ENCODE results near the gene USP9Y.

Gene USP9Y

GRCh38 chrY:12734051-12734450 is 33.0 kb downstream of the USP9Y start:
- no peak for TF ChIP-seq ZNF565 (CRISPR knock-in tag; conservative IDR thresholded peaks at IDR 0.05; ENCODE audit: low read depth)
- no peak for TF ChIP-seq RARB (CRISPR knock-in tag; IDR thresholded peaks at IDR 0.05)
- TF ChIP-seq CSDC2 (CRISPR knock-in tag; IDR thresholded peaks at IDR 0.05): no peak
- no peak for TF ChIP-seq TCF4 (CRISPR knock-in tag; IDR thresholded peaks at IDR 0.05; ENCODE audit: borderline replicate concordance)
- TF ChIP-seq ZFP30 (CRISPR knock-in tag; IDR thresholded peaks at IDR 0.05): no peak
- TF ChIP-seq SNAI2 (CRISPR knock-in tag; IDR thresholded peaks at IDR 0.05): no peak
- no peak for TF ChIP-seq ZNF70 (CRISPR knock-in tag; IDR thresholded peaks at IDR 0.05)
- TF ChIP-seq ARNTL (CRISPR knock-in tag; IDR thresholded peaks at IDR 0.05; ENCODE audit: borderline replicate concordance, low read depth): no peak
- TF ChIP-seq TOX (CRISPR knock-in tag; IDR thresholded peaks at IDR 0.05; ENCODE audit: borderline replicate concordance): no peak
- no peak for TF ChIP-seq BACH2 (CRISPR knock-in tag; IDR thresholded peaks at IDR 0.05; ENCODE audit: borderline replicate concordance)
- no peak for TF ChIP-seq ZC3H10 (CRISPR knock-in tag; IDR thresholded peaks at IDR 0.05)
- TF ChIP-seq TSHZ2 (CRISPR knock-in tag; IDR thresholded peaks at IDR 0.05): no peak

GRCh38 chrY:12741414-12741813 is 40.4 kb downstream of the USP9Y start:
- ATAC-seq: no peak
- TF ChIP-seq SNAI2 (CRISPR knock-in tag; IDR thresholded peaks at IDR 0.05): no peak
- TF ChIP-seq TOX (CRISPR knock-in tag; IDR thresholded peaks at IDR 0.05; ENCODE audit: borderline replicate concordance): no peak
- no peak for TF ChIP-seq ZNF8 (CRISPR knock-in tag; IDR thresholded peaks at IDR 0.05)
- no peak for TF ChIP-seq CSDC2 (CRISPR knock-in tag; IDR thresholded peaks at IDR 0.05)
- no peak for TF ChIP-seq ZFP30 (CRISPR knock-in tag; IDR thresholded peaks at IDR 0.05)
- TF ChIP-seq ISL1 (CRISPR knock-in tag; IDR thresholded peaks at IDR 0.05): no peak
- no peak for TF ChIP-seq RARB (CRISPR knock-in tag; IDR thresholded peaks at IDR 0.05)
- TF ChIP-seq CSRNP3 (CRISPR knock-in tag; IDR thresholded peaks at IDR 0.05): no peak

More at GRCh38 chrY:12734051-12734450, 33.0 kb downstream of the USP9Y start:
- no peak for ATAC-seq

GRCh38 chrY:12742725-12743124 is 41.7 kb downstream of the USP9Y start:
- TF ChIP-seq TSHZ2 (CRISPR knock-in tag; IDR thresholded peaks at IDR 0.05) (no peak), ISL1 (CRISPR knock-in tag; IDR thresholded peaks at IDR 0.05) (no peak), POU6F1 (CRISPR knock-in tag; IDR thresholded peaks at IDR 0.05; ENCODE audit: borderline replicate concordance, low read depth) (no peak), PATZ1 (CRISPR knock-in tag; IDR thresholded peaks at IDR 0.05; ENCODE audit: borderline replicate concordance) (no peak), GLIS3 (CRISPR knock-in tag; IDR thresholded peaks at IDR 0.05) (no peak), BACH2 (CRISPR knock-in tag; IDR thresholded peaks at IDR 0.05; ENCODE audit: borderline replicate concordance) (no peak), ESRRG (CRISPR knock-in tag; IDR thresholded peaks at IDR 0.05) (no peak), RARB (CRISPR knock-in tag; IDR thresholded peaks at IDR 0.05) (no peak), ZNF565 (CRISPR knock-in tag; conservative IDR thresholded peaks at IDR 0.05; ENCODE audit: low read depth) (no peak), ARNTL (CRISPR knock-in tag; IDR thresholded peaks at IDR 0.05; ENCODE audit: borderline replicate concordance, low read depth) (no peak), ZNF8 (CRISPR knock-in tag; IDR thresholded peaks at IDR 0.05) (no peak), CSRNP3 (CRISPR knock-in tag; IDR thresholded peaks at IDR 0.05) (no peak), PPARA (CRISPR knock-in tag; IDR thresholded peaks at IDR 0.05; ENCODE audit: borderline replicate concordance) (no peak), CREB5 (CRISPR knock-in tag; IDR thresholded peaks at IDR 0.05; ENCODE audit: low read depth) (no peak), ZC3H10 (CRISPR knock-in tag; IDR thresholded peaks at IDR 0.05) (no peak)
- no peak for ATAC-seq

All from SK-N-SH treated with all-trans-retinoic acid at 6 μM for 48 hours (cell line).